Choroid plexus epithelial cell (primary cell): ENCODE results near the gene AP5B1.

Experiments
- DNase-seq: peaks from one replicate; pipeline ENCODE4 v3.0.0-alpha.2; 2010; ENCODE audit warnings: low read depth
- H3K4me3 ChIP-seq: 2 replicates; pipeline ENCODE4 v1.5.1; 2011; ENCODE audit warnings: low read depth, mild to moderate bottlenecking, control low read depth, low read length, moderate library complexity
- CTCF ChIP-seq: conservative IDR thresholded peaks from 2 replicates; pipeline ENCODE4 v1.5.1; 2011; ENCODE audit warnings: low read depth, mild to moderate bottlenecking, control low read depth, inconsistent platforms, low read length, moderate library complexity

The AP5B1 gene

GRCh38 chr11:65793144-65793581 is 12.4 kb upstream of the AP5B1 start:
- no peak overlapping the region for H3K4me3 ChIP-seq
- TF ChIP-seq CTCF = no peak
- DNase-seq = no peak

GRCh38 chr11:65792456-65792855 is 11.7 kb upstream of the AP5B1 start:
- DNase-seq = no peak
- TF ChIP-seq CTCF = no peak
- H3K4me3 ChIP-seq = no peak overlapping the region

- DNase-seq = no peak
- TF ChIP-seq CTCF = no peak
- H3K4me3 ChIP-seq = no peak overlapping the region
These were observed 11.0 kb upstream of the AP5B1 start for GRCh38 chr11:65791719-65792213.

GRCh38 chr11:65790902-65791650 is 10.3 kb upstream of the AP5B1 start:
- no peak for DNase-seq
- TF ChIP-seq CTCF = no peak
- H3K4me3 ChIP-seq = no peak overlapping the region

GRCh38 chr11:65790104-65790901 is 9.5 kb upstream of the AP5B1 start:
- no peak for DNase-seq
- H3K4me3 ChIP-seq = no peak overlapping the region
- TF ChIP-seq CTCF = no peak

- H3K4me3 ChIP-seq = no peak overlapping the region
- no peak for TF ChIP-seq CTCF
- DNase-seq = no peak
These were observed 8.7 kb upstream of the AP5B1 start for GRCh38 chr11:65789230-65790103.
